BJ (cell line): ENCODE data around the gene CA10. TPM values are rescaled to one million over a fixed set of nuclear protein-coding genes. Genes with fewer than 3 reads are reported as not detected.

Experiments used
- CTCF ChIA-PET: fragments of 350-600 bp; formaldehyde crosslinking; extraction: SDS; loops from one replicate; lab custom pipeline; 2021; ENCODE audit warnings: antibody characterized with exemption, inconsistent platforms; lab: Yijun Ruan, JAX
- POLR2A ChIA-PET: fragments of 300-600 bp; sonication (Branson Sonifier 250); formaldehyde crosslinking; extraction: SDS; loops from one replicate; lab custom pipeline; 2021; ENCODE audit warnings: antibody characterized with exemption; lab: Charles Lee
- DNase-seq: peaks from one replicate; pipeline ENCODE4 v3.0.0-alpha.2; 2011; ENCODE audit warnings: low read depth
- H3K27me3 ChIP-seq: 2 replicates; pipeline ENCODE4 v1.6.0; 2011; ENCODE audit warnings: low read length; ENCODE audit not compliant: control insufficient read depth, insufficient read depth
- H3K36me3 ChIP-seq: 2 replicates; pipeline ENCODE4 v1.5.1; 2011; ENCODE audit warnings: low read length; ENCODE audit not compliant: control insufficient read depth, insufficient read depth
- H3K4me3 ChIP-seq: 2 replicates; pipeline ENCODE4 v1.5.1; 2011; ENCODE audit warnings: low read depth, mild to moderate bottlenecking, control low read depth, low read length
- CTCF ChIP-seq: IDR thresholded peaks from 2 replicates; pipeline ENCODE4 v1.5.1; 2011; ENCODE audit warnings: low read depth, mild to moderate bottlenecking, control low read depth, inconsistent platforms, low read length, moderate library complexity; ENCODE audit not compliant: insufficient read depth
- polyA plus RNA-seq: library from polyadenylated mRNA; depleted of rRNA; stranded (reverse); fragments of >200 nt; gene quantifications from 2 replicates; pipeline ENCODE4 v1.2.3, GENCODE V29; 2011

The CA10 gene
- polyA plus RNA-seq, 1 experiment = not detected

- Histone ChIP-seq H3K36me3 (no peaks in the 10 kb centered on the region), H3K4me3 (no peak overlapping the region), H3K27me3 (no peaks in the 10 kb centered on the region)
- CTCF ChIA-PET = no interaction called here
- POLR2A ChIA-PET = no interaction called here
- DNase-seq = no peak
- no peak for TF ChIP-seq CTCF
Measured at GRCh38 chr17:52136166-52136565, 22.3 kb downstream of the CA10 start.

GRCh38 chr17:52134641-52135040 lies 23.9 kb downstream of the CA10 start:
- no peak for TF ChIP-seq CTCF
- no peak for DNase-seq
- Histone ChIP-seq H3K27me3 (no peaks in the 10 kb centered on the region), H3K36me3 (no peaks in the 10 kb centered on the region), H3K4me3 (no peak overlapping the region)
- ChIA-PET CTCF (no interaction called here), POLR2A (no interaction called here)

- POLR2A ChIA-PET = no interaction called here
- CTCF ChIA-PET = no interaction called here
- Histone ChIP-seq H3K27me3 (no peaks in the 10 kb centered on the region), H3K36me3 (no peaks in the 10 kb centered on the region), H3K4me3 (no peak overlapping the region)
- DNase-seq = no peak
- no peak for TF ChIP-seq CTCF
Measured at GRCh38 chr17:52128721-52129120, 29.8 kb downstream of the CA10 start.

GRCh38 chr17:52124993-52125392 lies 33.5 kb downstream of the CA10 start:
- POLR2A ChIA-PET = no interaction called here
- no peaks in the 10 kb centered on the region for H3K27me3 ChIP-seq
- CTCF ChIA-PET = no interaction called here
- no peak for TF ChIP-seq CTCF
- no peaks in the 10 kb centered on the region for H3K36me3 ChIP-seq
- no peak overlapping the region for H3K4me3 ChIP-seq
- no peak for DNase-seq

- CTCF ChIA-PET = no interaction called here
Measured at GRCh38 chr17:52124561-52124960, 34.0 kb downstream of the CA10 start.

More at GRCh38 chr17:52124561-52124960, 34.0 kb downstream of the CA10 start:
- Histone ChIP-seq H3K27me3 (no peaks in the 10 kb centered on the region), H3K36me3 (no peaks in the 10 kb centered on the region), H3K4me3 (no peak overlapping the region)
- no peak for TF ChIP-seq CTCF
- POLR2A ChIA-PET = no interaction called here
- DNase-seq = no peak
